ENCODE data around the gene SSNA1.

The SSNA1 gene

DNA sequence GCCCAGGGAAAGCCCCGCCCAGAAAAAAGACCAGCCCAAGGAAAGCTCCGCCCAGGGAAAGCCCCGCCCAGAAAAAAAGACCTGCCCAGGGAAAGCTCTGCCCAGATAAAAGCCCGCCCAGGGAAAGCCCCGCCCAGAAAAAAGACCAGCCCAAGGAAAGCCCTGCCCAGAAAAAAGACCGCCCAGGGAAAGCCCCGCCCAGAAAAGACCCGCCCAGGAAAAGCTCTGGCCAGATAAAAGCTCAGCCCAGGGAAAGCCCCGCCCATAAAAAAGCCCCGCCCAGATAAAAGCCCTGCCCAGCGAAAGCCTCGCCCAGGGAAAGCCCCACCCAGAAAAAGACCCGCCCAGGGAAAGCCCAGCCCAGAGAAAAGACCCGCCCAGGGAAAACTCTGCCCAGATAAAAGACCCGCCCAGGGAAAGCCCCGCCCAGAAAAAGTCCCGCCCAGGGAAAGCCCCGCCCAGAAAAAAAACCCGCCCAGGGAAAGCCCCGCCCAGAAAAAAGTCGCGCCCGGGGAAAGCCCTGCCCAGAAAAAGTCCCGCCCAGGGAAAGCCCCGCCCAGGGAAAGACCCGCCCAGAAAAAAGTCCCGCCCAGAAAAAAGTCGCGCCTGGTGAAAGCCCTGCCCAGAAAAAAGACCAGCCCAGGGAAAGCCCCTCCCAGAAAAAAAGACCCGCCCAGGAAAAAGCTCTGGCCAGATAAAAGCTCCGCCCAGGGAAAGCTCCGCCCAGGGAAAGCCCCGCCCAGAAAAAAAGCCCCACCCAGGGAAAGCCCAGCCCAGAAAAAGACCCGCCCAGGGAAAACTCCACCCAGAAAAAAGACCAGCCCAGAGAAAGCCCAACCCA, 37.6 kb upstream of the SSNA1 start:
- peak in 4 of 58 donors; percentile 25 to 51 (median 37) for DNase-seq

DNA sequence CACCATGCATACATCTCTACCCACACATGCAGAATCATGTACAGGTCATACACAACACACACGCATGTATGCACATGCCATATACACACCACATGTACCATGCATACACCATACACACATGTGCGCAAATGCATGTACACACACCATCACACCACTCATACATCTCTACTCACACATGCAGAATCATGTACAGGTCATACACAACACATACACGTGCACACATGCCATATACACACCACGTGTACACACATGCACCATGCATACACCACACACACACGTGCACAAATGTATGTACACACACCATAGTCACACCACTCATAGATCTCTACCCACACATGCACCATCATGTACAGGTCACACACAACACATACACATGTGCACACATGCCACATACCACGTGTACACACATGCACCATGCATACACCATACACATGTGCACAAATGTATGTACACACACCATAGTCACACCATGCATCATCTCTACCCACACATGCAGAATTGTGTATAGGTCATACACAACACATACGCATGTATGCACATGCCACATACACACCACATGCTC, 35.6 kb upstream of the SSNA1 start:
- no peak for DNase-seq

DNA sequence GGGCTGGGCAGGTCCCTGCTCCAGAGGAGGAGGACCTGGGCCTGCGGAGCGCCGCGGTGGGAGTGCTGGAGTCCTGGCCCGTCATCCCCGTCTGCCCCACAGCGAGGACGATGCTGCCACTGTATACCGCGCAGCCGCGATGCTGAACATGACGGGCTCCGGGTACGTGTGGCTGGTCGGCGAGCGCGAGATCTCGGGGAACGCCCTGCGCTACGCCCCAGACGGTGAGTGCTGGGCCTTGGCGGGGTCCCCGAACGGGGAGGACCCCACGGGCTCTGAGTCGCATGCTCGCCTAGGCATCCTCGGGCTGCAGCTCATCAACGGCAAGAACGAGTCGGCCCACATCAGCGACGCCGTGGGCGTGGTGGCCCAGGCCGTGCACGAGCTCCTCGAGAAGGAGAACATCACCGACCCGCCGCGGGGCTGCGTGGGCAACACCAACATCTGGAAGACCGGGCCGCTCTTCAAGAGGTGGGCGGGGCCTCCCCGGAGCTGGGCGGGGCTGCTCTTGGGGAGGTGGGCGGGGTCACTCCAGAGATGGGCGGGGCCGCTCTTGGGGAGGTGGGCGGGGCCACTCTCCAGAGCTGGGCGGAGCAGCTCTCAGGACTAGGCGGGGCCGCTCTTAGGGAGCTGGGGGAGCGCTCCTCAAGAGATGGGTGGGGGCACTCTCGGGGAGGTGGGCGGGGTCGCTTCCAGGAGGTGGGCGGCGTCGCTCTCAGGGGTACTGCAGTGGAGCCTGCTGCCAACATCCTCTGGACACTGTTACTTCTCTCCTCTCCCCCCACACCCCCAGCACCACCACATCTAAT, 31.7 kb upstream of the SSNA1 start:
- DNase-seq: peak in 12 of 58 donors; percentile 11 to 64 (median 36)

DNA sequence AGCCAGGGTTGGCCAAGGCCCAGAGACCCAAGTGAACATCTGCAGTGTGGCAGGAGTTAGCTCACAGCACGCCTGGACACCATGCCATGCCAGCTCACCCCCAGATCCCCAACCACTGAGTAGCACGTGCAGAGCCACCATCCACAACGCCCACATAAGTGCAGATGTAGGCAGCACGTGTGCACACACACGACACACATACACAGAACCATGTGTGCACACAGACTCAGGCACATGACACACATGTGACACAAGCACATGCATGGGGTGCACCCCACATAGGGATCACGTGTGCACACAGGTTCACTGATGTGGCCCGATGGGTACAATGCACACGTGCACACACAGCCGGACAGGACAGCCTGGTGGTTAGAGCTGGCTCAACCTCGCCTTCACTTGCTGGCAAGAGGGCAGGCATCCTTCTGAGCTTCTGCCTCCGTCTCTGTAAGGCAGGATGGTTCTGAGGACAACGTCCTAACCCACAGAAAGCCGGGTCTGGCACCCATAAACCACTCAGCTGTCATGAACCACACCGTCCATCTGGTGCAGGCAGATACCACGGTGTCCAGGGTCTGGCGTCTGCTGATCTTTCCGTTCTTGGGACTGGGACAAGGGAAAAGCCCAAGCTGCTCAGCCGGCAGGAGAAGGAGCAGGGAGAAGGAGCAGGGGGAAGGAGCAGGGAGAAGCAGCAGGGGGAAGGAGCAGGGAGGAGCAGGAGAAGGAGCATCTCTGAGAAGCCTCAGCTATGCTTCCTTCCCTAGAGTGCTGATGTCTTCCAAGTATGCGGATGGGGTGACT, 30.7 kb upstream of the SSNA1 start:
- peak in 5 of 58 donors; percentile 21 to 62 (median 42) for DNase-seq

DNA sequence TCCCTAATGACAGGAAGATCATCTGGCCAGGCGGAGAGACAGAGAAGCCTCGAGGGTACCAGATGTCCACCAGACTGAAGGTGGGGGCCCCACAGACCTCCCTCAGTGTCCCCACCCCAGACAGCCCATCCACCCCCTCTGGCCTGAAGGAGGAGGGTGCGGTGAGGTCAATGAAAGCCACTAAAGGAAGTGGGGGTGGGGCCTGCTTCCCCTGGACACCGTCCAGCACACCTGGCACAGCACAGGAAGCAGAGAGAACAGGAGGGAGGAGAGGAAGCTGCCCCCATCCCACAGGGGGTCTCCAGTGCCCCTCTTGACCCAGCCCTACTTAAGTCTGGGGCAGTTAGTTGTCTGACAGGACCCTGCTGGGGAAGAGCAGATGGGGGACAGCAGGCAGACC, 29.9 kb upstream of the SSNA1 start:
- no peak for DNase-seq

DNA sequence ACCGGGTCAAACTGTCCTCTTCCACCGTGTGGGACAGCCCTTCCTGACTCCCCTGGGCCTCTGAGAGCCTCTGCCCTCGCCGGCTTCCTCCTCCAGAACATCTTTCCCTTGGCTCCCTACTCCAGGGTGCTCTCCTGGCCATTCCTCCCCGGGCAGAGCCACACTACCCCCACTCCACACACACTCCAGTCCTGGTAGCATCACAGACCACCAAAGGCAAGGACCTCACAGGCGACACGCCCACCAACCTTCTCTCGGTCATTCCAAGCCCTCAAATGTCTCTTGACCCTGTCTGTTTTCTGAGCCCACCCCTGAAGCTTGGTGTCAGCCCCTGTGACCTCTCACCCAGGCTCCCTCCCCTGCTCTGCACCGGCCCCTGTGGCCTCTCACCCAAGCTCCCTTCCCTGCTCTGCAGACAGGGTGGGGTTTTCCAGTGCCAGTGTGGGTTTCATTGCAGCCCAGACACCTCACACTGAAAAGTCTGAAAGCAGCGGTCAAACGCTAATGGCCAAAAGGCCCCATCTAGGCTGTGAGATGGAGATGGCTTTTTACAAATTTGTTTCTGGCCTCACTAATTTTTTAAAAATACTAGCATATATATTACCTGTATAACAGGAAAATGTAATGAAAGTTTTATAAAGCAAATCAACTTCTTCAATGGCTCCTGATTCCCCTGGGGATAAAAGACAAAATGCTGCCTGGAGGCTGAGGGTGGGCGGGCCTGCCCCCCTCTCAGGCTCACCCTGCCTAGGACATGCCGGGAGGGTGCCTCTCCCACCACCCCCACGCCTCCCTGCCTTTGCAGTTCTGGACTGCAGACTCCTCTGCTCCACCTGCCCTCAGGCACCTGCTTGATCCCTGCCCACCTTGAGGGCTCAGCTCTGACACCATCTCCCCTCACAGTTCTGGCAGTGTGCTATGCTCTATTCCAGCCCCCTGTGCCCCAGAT, 29.1 kb upstream of the SSNA1 start:
- no peak for DNase-seq

DNA sequence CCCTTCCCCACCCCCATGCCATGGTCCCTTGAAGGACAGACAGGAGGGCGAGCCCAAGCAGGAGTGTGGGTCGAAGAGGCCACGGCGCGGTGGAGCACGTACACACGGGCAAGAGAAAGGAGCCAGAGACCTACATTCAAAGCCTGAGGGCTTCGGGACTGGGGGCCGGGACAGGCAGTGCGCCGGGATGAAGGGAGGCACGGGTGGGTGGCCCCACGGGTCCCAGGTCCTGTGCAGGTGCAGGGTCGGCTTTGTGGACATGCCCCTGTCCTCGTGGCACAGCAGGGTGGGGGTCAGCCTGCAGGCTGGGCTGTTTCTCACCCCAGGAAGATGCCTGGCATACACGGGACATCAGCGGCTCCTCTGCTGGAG, 28.4 kb upstream of the SSNA1 start:
- DNase-seq: no peak

DNA sequence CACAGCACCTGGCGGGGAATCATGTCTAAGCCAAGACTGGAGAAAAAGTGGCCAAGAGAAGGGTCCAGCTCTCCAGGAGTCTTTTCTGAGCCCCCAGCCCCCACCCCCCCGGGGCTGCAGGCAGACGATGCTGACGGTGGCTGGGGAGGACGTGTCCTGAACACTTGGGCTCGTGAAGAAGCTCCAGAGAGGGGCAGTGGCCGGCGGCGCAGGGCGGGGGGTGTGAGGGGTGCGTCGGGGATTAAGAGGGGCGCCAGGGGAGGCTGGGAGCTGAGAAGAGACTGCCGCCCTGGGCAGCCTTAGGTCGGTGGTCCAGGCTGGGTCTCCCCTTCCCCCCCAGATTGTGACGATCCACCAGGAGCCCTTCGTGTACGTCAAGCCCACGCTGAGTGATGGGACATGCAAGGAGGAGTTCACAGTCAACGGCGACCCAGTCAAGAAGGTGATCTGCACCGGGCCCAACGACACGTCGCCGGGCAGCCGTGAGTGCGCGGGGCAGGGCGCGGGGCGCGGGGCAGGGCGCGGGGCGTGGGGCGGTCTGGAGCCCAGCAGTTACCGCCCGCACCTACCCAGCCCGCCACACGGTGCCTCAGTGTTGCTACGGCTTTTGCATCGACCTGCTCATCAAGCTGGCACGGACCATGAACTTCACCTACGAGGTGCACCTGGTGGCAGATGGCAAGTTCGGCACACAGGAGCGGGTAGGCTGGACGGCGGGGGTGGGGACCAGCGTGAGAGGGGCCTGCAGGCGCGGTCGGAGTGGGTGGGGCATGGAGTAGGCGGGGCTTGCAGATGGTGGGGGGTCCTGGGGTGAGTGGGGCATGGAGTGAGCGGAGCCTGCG, 27.5 kb upstream of the SSNA1 start:
- no peak for DNase-seq

DNA sequence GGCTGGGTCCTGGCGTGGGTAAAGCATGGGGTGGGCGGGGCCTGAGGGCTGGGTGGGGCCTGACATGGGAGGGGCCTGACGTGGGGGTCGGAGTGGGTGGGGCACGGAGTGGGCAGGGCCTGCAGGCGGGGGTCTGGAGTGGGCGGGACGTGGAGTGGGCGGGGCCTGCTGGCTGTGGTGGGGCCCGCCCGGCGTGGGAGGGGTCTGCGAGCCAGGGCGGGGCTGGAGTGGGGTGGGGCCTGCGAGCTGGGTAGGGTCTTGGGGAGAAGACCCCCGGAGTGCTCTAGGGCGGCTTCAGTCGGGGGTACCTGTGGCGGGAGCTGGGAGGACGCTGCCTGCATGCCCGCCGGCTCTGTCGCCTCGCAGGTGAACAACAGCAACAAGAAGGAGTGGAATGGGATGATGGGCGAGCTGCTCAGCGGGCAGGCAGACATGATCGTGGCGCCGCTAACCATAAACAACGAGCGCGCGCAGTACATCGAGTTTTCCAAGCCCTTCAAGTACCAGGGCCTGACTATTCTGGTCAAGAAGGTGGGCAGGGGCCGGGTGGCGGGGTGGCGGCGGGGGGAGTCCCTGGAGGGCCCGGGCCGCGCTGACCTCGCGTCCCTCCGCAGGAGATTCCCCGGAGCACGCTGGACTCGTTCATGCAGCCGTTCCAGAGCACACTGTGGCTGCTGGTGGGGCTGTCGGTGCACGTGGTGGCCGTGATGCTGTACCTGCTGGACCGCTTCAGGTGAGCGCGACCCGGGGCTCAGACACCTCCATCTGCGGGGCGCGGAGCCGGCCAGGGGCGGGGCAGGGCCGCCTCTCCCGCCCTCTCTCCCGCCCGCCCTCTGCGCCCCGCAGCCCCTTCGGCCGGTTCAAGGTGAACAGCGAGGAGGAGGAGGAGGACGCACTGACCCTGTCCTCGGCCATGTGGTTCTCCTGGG, 26.7 kb upstream of the SSNA1 start:
- peak in 1 of 58 donors; percentile 54 for DNase-seq

DNA sequence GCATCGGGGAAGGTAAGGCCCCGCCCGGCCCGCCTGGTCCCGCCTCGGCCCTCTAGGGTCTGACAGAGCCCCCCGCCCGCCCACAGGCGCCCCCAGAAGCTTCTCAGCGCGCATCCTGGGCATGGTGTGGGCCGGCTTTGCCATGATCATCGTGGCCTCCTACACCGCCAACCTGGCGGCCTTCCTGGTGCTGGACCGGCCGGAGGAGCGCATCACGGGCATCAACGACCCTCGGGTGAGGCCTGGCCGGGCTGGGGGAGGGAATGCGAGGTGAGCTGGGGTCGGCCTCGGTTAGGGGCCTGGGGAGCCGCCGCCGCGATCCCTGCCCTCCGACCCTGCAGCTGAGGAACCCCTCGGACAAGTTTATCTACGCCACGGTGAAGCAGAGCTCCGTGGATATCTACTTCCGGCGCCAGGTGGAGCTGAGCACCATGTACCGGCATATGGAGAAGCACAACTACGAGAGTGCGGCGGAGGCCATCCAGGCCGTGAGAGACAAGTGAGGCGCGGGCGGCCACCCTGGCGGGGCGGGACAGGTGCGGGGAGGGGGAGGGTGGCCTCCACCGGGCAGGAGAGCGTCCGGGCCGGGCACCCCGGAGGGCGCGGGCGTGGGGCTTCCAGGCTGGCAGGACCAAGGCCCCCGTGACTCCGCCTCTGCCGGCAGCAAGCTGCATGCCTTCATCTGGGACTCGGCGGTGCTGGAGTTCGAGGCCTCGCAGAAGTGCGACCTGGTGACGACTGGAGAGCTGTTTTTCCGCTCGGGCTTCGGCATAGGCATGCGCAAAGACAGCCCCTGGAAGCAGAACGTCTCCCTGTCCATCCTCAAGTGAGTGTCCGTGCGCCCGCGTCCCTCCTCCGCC, 25.7 kb upstream of the SSNA1 start:
- DNase-seq: no peak

DNA sequence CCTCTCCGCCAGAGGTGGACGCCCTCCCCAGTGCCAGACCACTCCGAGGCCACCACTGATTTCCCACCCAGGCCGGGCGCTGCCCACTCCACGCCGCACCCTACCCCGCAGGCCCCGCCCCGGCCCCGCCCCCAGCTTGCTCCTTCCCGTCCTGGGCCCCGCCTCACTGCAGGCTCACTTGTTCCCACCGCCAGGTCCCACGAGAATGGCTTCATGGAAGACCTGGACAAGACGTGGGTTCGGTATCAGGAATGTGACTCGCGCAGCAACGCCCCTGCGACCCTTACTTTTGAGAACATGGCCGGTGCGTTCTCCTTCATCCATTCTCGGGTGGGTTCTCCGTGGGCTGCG, 25.1 kb upstream of the SSNA1 start:
- DNase-seq: no peak

DNA sequence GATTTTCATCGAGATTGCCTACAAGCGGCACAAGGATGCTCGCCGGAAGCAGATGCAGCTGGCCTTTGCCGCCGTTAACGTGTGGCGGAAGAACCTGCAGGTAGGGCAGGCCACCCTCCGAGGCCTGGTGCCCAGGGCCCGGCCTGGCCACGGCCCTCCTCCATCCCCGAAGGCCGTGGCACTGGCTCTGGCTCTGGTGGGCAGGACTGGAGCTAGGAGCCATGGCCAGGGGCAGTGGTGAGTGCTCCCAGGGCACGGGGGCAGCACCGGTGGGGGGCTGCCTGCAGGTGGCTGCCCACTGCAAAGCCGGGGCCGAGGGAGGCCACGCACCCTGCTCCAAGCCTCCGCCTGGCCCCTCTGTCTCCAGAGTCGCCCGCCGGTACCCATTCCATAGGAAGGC, 24.7 kb upstream of the SSNA1 start:
- no peak for DNase-seq

DNA sequence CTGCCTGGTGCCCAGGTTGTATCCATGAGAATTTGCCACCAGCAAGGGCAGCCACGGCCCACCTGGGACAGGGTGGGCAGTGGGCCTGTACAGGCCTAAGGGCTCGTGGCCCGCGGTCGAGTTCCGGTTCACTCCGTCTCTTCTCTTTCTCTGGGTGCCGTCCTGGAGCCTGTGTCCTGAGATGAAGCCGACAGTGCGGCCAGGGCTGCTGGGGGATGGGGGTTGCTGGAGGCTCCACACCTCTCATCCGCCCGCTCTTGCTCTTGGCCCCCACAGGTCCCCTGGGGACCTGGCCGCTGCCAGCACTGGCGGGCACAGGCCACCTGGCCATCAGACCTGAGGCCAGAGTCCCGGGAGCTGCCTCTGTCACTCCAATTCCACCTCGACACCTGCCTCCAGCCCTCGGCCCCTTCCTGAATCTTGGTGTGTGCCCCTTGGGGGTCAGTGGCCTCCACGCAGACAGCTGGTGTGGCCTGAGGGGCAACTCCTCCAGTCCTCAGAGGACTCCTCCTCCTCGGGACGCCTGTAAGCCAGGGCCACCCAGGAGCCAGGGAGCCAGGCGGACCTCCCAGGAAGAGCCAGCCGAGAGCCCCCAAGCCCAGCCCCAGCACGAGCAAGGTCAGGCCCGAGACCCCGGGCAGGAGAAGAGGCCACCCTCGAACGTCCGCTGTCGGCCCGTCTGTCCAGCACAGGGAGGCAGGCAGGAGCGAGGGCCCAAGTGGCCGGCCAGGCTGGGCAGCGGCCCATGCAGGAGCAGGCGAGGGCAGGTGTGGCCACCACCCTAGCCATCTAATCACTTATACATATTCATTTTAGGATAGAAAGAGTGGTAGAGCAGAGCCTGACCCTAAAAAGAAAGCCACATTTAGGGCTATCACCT, 23.9 kb upstream of the SSNA1 start:
- DNase-seq: no peak

DNA sequence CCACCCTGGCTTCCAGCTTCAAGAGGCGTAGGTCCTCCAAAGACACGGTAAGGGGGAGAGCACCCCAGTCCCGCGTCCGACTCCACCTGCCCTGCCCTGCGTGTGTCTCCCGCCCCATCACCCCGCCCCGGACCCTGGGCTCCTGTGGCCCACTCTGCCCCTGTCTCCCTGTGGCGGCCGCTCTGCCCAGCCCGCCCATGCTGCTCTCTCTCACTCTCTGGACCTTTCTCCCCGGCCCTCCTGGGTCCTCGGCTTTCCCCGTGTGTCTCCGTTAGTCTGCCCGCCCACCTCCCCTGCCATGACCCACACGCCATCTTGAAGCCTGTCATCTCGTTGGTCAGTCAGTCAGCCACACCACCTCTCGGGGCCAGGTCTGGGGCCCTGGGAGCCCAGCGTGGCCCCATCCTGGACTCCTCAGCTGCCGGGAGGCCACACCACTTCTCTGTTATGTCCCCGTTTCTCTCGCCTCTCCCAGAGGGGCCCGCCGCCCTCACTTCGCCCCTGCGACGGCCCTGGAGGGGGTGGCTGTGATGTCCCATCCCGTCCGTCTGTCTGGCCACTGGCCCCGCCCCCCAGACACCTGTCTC, 23.1 kb upstream of the SSNA1 start:
- DNase-seq: no peak

DNA sequence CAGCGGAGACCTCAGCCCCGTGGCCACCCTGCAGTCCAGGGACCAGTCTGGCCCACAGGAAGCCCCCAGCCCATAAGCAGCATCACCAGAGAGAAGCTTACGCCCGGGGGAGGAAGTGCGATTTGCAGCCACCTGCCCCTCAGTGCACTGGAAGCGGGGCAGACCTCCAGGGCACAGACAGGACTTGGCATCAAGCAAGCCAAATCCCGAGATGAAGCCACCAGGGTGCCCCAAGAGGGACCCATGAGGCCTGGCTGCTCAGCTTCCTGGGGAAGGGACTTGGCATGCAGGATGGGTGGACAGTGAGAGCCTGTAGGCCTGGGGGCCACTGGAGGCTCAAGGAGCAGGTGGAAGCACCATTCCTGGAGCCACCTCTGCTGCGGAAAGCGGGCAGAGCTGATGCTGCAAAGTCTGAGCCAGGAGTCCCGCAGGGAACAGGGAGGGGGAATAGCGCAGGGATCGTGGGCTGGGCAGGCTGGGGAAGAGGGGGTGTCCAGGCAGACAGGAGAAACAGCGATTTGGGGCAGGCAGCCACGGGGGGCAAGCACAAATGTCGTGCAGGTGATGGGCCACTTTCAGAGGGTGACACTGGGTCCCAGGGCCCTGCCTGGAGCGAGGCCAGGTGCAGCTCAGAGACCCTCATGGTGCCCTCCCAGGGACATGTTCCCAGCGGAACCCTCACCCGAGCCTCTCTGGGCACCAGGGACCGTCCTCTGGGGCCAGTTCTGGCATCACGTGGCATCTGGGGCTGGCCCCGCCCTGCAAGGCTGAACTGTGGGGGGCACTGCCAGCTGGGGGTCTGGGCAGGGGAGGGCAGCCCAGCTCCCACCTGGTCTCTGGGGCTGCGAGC, 21.9 kb upstream of the SSNA1 start:
- DNase-seq: peak in 14 of 58 donors; percentile 20 to 57 (median 36)

All from anterior cingulate cortex (tissue), 58 donors.